ENCODE results near the gene SLC16A4. TPM values are rescaled to one million over a fixed set of nuclear protein-coding genes. Genes with fewer than 3 reads are reported as not detected.

Gene SLC16A4
- total and polyA plus RNA-seq, 9 donors: 6.5 to 11.6 (median 8.8) TPM

GRCh38 chr1:110370827-110371226 is 20.0 kb downstream of the SLC16A4 start:
- Histone ChIP-seq H3K36me3 (ENCODE audit: control insufficient read depth, insufficient read depth, low read length) (peaks cover 31% of the 10 kb centered on the region), H3K27ac (ENCODE audit: low read length) (no peak overlapping the region), H3K4me3 (ENCODE audit: low read length) (no peak overlapping the region), H3K9me3 (replicated peaks; ENCODE audit: control insufficient read depth, low read depth, low read length) (no peaks in the 10 kb centered on the region), H3K4me1 (ENCODE audit: control insufficient read depth, insufficient read depth, low read length) (no peaks in the 10 kb centered on the region), H3K27me3 (ENCODE audit: control insufficient read depth, insufficient read depth, low read length) (no peaks in the 10 kb centered on the region)
- no CpG with 5 or more reads among the region's 1 CpG for WGBS (ENCODE audit: insufficient coverage)
- DNase-seq: no peak

GRCh38 chr1:110364221-110364620 is 26.6 kb downstream of the SLC16A4 start:
- no peaks in the 10 kb centered on the region for H3K9me3 ChIP-seq (replicated peaks; ENCODE audit: control insufficient read depth, low read depth, low read length)
- no peak overlapping the region for H3K27ac ChIP-seq (ENCODE audit: low read length)
- no peaks in the 10 kb centered on the region for H3K4me1 ChIP-seq (ENCODE audit: control insufficient read depth, insufficient read depth, low read length)
- DNase-seq: no peak
- H3K36me3 ChIP-seq (ENCODE audit: control insufficient read depth, insufficient read depth, low read length): peaks cover 14% of the 10 kb centered on the region
- no peaks in the 10 kb centered on the region for H3K27me3 ChIP-seq (ENCODE audit: control insufficient read depth, insufficient read depth, low read length)
- H3K4me3 ChIP-seq (ENCODE audit: low read length): no peak overlapping the region
- no CpG with 5 or more reads among the region's 3 CpGs for WGBS (ENCODE audit: insufficient coverage)

GRCh38 chr1:110361856-110362255 is 29.0 kb downstream of the SLC16A4 start:
- Histone ChIP-seq H3K4me1 (ENCODE audit: control insufficient read depth, insufficient read depth, low read length) (no peaks in the 10 kb centered on the region), H3K4me3 (ENCODE audit: low read length) (no peak overlapping the region), H3K36me3 (ENCODE audit: control insufficient read depth, insufficient read depth, low read length) (peaks cover 7% of the 10 kb centered on the region), H3K27me3 (ENCODE audit: control insufficient read depth, insufficient read depth, low read length) (no peaks in the 10 kb centered on the region), H3K9me3 (replicated peaks; ENCODE audit: control insufficient read depth, low read depth, low read length) (no peaks in the 10 kb centered on the region), H3K27ac (ENCODE audit: low read length) (no peak overlapping the region)
- no CpG with 5 or more reads among the region's 1 CpG for WGBS (ENCODE audit: insufficient coverage)
- DNase-seq: no peak

- H3K27ac ChIP-seq (ENCODE audit: low read length): no peak overlapping the region
- no peak overlapping the region for H3K4me3 ChIP-seq (ENCODE audit: low read length)
- peaks cover 4% of the 10 kb centered on the region for H3K36me3 ChIP-seq (ENCODE audit: control insufficient read depth, insufficient read depth, low read length)
- WGBS (ENCODE audit: insufficient coverage): no CpG with 5 or more reads among the region's 2 CpGs
- no peaks in the 10 kb centered on the region for H3K9me3 ChIP-seq (replicated peaks; ENCODE audit: control insufficient read depth, low read depth, low read length)
- H3K4me1 ChIP-seq (ENCODE audit: control insufficient read depth, insufficient read depth, low read length): no peaks in the 10 kb centered on the region
- H3K27me3 ChIP-seq (ENCODE audit: control insufficient read depth, insufficient read depth, low read length): no peaks in the 10 kb centered on the region
- no peak for DNase-seq
These were observed 30.4 kb downstream of the SLC16A4 start for GRCh38 chr1:110360431-110360830.

- H3K36me3 ChIP-seq (ENCODE audit: control insufficient read depth, insufficient read depth, low read length): peaks cover 7% of the 10 kb centered on the region
- no peak for DNase-seq
- no peaks in the 10 kb centered on the region for H3K4me1 ChIP-seq (ENCODE audit: control insufficient read depth, insufficient read depth, low read length)
- H3K4me3 ChIP-seq (ENCODE audit: low read length): no peak overlapping the region
- 60% methylated on average over 1 of the region's 2 CpGs for WGBS (ENCODE audit: insufficient coverage)
- no peak overlapping the region for H3K27ac ChIP-seq (ENCODE audit: low read length)
- H3K9me3 ChIP-seq (replicated peaks; ENCODE audit: control insufficient read depth, low read depth, low read length): no peaks in the 10 kb centered on the region
- H3K27me3 ChIP-seq (ENCODE audit: control insufficient read depth, insufficient read depth, low read length): no peaks in the 10 kb centered on the region
These were observed 34.4 kb downstream of the SLC16A4 start for GRCh38 chr1:110356379-110356778.

- H3K9me3 ChIP-seq (replicated peaks; ENCODE audit: control insufficient read depth, low read depth, low read length): no peaks in the 10 kb centered on the region
- H3K27me3 ChIP-seq (ENCODE audit: control insufficient read depth, insufficient read depth, low read length): no peaks in the 10 kb centered on the region
- peaks cover 7% of the 10 kb centered on the region for H3K36me3 ChIP-seq (ENCODE audit: control insufficient read depth, insufficient read depth, low read length)
- H3K4me3 ChIP-seq (ENCODE audit: low read length): no peak overlapping the region
- no peaks in the 10 kb centered on the region for H3K4me1 ChIP-seq (ENCODE audit: control insufficient read depth, insufficient read depth, low read length)
- no CpG with 5 or more reads among the region's 1 CpG for WGBS (ENCODE audit: insufficient coverage)
- no peak for DNase-seq
- H3K27ac ChIP-seq (ENCODE audit: low read length): no peak overlapping the region
These were observed 35.5 kb downstream of the SLC16A4 start for GRCh38 chr1:110355321-110355720.

- 81% methylated on average over 2 of the region's 2 CpGs for WGBS (ENCODE audit: insufficient coverage)
- Histone ChIP-seq H3K36me3 (ENCODE audit: control insufficient read depth, insufficient read depth, low read length) (peaks cover 17% of the 10 kb centered on the region), H3K27me3 (ENCODE audit: control insufficient read depth, insufficient read depth, low read length) (no peaks in the 10 kb centered on the region), H3K4me3 (ENCODE audit: low read length) (no peak overlapping the region), H3K4me1 (ENCODE audit: control insufficient read depth, insufficient read depth, low read length) (peaks cover 8% of the 10 kb centered on the region), H3K9me3 (replicated peaks; ENCODE audit: control insufficient read depth, low read depth, low read length) (no peaks in the 10 kb centered on the region), H3K27ac (ENCODE audit: low read length) (no peak overlapping the region)
- no peak for DNase-seq
These were observed 40.5 kb downstream of the SLC16A4 start for GRCh38 chr1:110350360-110350759.

GRCh38 chr1:110348771-110349170 is 42.1 kb downstream of the SLC16A4 start:
- Histone ChIP-seq H3K4me3 (ENCODE audit: low read length) (no peak overlapping the region), H3K36me3 (ENCODE audit: control insufficient read depth, insufficient read depth, low read length) (peaks cover 20% of the 10 kb centered on the region), H3K27me3 (ENCODE audit: control insufficient read depth, insufficient read depth, low read length) (no peaks in the 10 kb centered on the region), H3K27ac (ENCODE audit: low read length) (peak overlapping the region; percentile 47), H3K4me1 (ENCODE audit: control insufficient read depth, insufficient read depth, low read length) (peaks cover 8% of the 10 kb centered on the region), H3K9me3 (replicated peaks; ENCODE audit: control insufficient read depth, low read depth, low read length) (no peaks in the 10 kb centered on the region)
- DNase-seq: peak; percentile 34

GRCh38 chr1:110348050-110348449 is 42.8 kb downstream of the SLC16A4 start:
- Histone ChIP-seq H3K9me3 (replicated peaks; ENCODE audit: control insufficient read depth, low read depth, low read length) (no peaks in the 10 kb centered on the region), H3K27ac (ENCODE audit: low read length) (peak overlapping the region; percentile 47), H3K36me3 (ENCODE audit: control insufficient read depth, insufficient read depth, low read length) (peaks cover 17% of the 10 kb centered on the region), H3K4me3 (ENCODE audit: low read length) (no peak overlapping the region), H3K4me1 (ENCODE audit: control insufficient read depth, insufficient read depth, low read length) (peaks cover 8% of the 10 kb centered on the region), H3K27me3 (ENCODE audit: control insufficient read depth, insufficient read depth, low read length) (no peaks in the 10 kb centered on the region)
- no CpG with 5 or more reads among the region's 2 CpGs for WGBS (ENCODE audit: insufficient coverage)
- DNase-seq: no peak

- no peak for DNase-seq
- WGBS (ENCODE audit: insufficient coverage): 71% methylated on average over 14 of the region's 14 CpGs
- Histone ChIP-seq H3K27ac (ENCODE audit: low read length) (no peak overlapping the region), H3K4me1 (ENCODE audit: control insufficient read depth, insufficient read depth, low read length) (peaks cover 8% of the 10 kb centered on the region), H3K36me3 (ENCODE audit: control insufficient read depth, insufficient read depth, low read length) (peaks cover 18% of the 10 kb centered on the region), H3K4me3 (ENCODE audit: low read length) (no peak overlapping the region), H3K9me3 (replicated peaks; ENCODE audit: control insufficient read depth, low read depth, low read length) (no peaks in the 10 kb centered on the region), H3K27me3 (ENCODE audit: control insufficient read depth, insufficient read depth, low read length) (no peaks in the 10 kb centered on the region)
These were observed 43.5 kb downstream of the SLC16A4 start for GRCh38 chr1:110347182-110347893.

- DNase-seq: no peak
- Histone ChIP-seq H3K4me1 (ENCODE audit: control insufficient read depth, insufficient read depth, low read length) (peaks cover 14% of the 10 kb centered on the region), H3K27ac (ENCODE audit: low read length) (no peak overlapping the region), H3K4me3 (ENCODE audit: low read length) (no peak overlapping the region), H3K27me3 (ENCODE audit: control insufficient read depth, insufficient read depth, low read length) (no peaks in the 10 kb centered on the region), H3K9me3 (replicated peaks; ENCODE audit: control insufficient read depth, low read depth, low read length) (no peaks in the 10 kb centered on the region), H3K36me3 (ENCODE audit: control insufficient read depth, insufficient read depth, low read length) (peaks cover 24% of the 10 kb centered on the region)
- 70% methylated on average over 5 of the region's 9 CpGs for WGBS (ENCODE audit: insufficient coverage)
These were observed 44.1 kb downstream of the SLC16A4 start for GRCh38 chr1:110346690-110347089.
